ENCODE results near the gene IRF6. TPM values are rescaled to one million over a fixed set of nuclear protein-coding genes. Genes with fewer than 3 reads are reported as not detected.
A peak's percentile ranks its signal among the peaks of the same experiment; 100 is the strongest.

Gene IRF6
- total RNA-seq, 1 donor from 2014 or later = 0.74 TPM

DNA sequence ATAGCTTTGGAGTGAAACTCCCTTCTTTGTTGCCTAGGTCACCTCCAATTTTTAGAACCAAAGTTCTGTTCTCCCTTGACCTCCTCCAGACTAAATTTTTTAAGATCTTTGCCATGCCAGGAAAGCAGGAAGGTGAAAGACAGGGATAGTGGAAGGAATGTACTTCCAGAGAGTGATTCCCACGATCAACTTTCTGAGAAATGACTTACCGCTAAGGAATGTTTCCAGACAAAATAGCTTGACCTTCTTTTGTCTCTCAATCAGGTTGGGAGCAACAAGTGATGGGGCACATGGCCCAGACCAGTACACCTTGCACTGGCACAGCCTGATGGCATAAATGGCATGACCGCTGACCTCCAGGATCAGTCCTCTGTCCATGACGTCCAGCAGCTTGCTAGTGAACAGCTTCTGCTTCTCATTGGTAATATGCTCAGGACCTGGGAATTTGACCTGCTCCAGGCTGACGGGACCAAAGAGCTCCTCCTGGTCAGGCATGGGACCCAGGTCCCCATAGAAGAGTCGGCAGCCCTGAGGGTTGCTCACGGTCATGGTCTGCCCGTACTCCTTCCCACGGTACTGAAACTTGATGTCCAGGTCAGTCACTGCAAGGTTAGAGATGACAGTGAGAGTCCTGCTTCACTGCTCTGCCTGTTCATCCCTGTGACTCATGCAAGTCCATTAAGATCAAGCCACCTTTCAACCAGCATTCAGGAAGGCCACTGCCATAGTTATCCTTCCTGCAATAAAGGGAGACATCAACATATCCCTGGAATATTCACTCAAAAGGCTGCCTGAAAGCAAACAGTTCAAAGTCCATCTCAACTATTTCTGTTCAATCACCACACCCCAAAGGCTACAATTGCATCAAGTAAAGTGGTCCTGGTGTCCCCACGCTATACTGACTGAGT is 15.4 kb downstream of the IRF6 start:
- no peak for DNase-seq (ENCODE audit: low spot score)

DNA sequence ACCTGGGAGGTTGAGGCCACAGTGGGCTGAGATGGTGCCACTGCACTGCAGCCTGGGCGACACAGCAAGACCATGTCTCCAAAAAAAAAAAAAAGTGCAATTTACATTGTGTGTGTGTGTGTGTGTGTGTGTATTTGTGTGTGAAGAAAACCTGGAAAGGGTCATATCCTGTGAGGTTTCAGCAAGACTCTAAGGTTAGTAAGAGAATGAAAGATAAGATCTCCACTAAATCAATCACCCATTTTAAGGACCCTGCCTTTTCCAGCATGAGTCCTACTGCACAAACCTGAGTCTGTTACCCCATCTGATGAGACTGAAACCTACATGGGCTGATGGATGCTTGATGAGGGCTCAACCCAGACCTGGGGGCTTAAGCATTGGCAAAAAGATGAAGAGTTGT is 16.7 kb downstream of the IRF6 start:
- DNase-seq (ENCODE audit: low spot score) = no peak

DNA sequence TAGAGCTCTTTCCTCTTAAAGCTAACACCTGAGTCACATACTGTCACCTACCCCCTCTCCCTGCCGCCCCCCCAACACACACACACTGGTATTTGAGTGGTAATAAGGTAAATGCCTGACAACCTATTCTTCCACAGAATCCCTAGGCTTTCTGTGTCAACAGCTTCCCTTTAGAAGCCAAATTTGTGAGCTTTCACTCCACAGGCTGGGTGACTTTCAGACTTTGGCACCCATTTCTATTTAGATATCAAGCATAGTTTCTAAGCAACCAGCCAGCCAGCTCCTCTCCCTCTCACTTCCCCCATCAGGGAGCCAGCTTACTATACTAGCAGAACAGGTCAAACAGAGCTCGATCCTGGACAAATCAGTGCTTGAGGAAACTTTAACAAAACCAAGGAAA is 18.4 kb downstream of the IRF6 start:
- DNase-seq (ENCODE audit: low spot score) = no peak

DNA sequence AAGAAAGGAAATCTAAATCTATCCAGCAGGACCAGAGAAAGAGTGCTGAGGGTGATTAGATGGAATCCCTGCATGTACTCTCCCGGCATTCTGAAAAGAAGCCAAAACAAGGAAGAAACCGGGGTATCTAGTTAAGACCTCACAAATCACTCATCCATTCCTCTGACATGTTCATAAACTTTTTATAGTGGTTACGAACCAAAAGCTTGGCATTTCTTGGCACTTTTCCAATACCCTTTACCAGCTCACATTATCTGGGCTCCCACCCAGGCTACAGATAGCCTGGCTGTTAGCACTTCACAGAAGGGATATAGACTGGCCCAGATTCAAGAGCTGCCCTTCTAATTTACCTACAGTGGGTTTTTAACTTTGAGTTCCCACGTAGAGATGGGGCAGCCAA is 19.8 kb downstream of the IRF6 start:
- DNase-seq (ENCODE audit: low spot score) = no peak

DNA sequence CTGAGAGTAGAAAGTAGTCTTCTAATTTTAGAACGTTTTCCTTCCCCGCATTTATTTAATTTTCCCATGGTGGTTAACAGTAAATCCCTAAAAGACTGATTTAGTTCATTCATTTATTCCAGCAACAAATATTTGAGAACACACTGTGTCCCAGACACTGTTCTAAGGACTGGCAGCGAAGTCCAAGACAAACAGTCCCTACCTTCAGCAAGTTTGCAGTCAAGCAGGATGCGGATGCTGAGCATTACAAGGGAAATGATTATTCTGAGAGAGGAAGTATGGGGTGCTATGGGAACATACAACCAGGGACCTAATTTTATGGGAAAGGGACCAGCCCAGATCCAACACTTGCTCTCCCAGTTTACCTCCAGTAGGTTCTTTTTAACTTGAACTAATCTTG is 20.4 kb downstream of the IRF6 start:
- no peak for DNase-seq (ENCODE audit: low spot score)

DNA sequence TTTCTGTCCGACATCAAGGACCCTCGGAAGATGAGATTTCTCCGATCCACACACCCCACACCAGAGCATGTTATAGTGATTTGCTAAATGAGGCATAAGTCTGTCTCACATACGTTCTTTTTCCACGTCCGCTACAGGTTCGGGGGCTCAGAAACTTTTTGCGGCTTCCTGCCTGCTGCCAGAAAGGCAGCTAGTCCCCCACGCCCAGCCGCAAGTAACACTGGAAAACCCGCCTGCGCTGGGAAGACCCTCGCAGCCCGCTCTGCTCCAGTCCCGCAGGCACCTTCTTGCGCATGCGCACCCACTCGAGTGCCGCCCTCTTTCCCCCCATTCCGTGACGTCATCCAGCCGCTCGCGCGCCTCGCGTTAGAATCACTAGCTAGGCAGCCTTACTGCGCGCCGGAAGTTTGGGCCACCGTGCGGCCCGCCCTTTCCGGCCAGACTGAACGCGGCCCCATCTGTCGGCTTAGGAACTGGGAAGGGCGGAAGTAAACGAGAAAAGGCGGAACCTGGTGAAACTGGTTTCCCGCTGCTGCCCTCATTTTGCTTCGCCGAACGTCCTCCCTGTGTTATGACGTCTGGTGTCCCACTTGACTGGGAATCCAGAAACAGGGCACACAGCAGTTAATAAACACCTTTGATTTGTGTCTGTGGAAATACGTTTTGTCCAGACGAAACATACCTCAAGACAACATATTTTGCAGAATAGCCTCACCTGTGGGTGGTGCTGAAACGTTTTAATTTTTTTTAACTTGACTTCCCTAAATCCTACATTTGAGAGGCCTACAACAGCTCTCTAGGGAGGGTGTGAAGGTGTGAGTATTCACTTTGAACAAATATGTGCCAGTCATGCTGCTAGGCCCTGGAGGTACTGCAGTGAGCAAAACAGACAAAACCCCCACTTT is 21.4 kb downstream of the IRF6 start, which contains the start of gene C1orf74:
C1orf74 (minus strand) TSS at position 295 of the 905 bp plus-strand sequence. CDS start 925 bp downstream, outside the sequence.
- peak; percentile 100 for DNase-seq (ENCODE audit: low spot score)

DNA sequence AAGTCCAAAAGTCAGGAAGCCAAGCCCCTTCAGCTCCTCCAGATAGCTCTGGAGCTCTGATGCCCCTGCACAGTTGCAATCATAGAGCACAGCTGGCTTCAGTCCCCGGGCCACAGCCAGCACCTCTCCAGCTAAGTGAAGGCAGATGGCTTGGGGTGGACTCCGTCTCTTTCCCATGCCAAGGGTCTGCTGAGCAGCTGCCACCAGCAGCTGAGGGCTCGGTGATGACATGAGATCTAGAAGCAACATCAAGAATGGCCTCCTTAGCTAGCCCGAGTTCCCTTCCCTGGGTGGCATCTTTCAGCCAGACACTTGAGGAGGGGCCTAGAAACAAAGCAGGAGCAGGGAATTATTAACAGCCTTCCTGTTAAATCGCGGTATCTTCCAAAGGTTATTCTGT is 22.6 kb downstream of the IRF6 start:
- no peak for DNase-seq (ENCODE audit: low spot score)

DNA sequence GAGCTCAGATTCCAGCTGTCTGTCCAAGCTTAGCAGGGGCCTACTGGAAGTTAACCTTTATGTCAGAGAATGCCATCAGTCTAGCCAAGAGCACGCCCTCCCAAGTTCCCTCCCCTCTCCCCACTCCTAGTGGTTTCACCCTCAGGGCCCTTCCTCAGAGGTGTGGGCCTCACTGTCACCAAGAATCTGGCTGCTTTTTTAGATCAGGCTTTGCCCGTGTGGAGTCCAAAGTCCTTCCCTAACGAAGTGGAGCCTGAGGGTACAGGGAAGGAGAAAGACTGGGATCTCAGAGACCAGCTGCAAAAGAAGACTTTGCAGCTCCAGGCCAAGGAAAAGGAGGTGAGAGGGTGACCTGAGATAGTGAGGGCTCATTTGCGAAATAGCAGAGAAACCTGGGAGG is 25.7 kb downstream of the IRF6 start:
- no peak for DNase-seq (ENCODE audit: low spot score)

DNA sequence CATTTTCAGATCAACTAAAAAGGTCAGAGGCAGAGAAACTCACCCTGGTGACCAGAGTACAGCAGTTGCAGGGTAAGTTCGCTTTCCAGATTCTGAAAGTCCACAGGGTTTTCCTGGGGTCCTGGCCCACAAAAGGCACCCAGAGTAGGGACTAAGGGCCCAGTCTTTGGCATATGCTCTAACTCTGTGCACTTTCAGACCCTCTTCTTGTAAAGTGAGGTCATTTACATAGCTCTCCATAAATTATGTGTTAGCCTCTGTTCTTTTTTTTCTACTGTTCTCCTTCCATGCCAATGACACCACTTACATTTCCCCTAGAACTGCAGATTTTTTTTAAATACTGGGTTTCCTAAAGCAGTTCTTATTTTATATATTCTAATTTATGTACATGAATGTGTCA is 27.8 kb downstream of the IRF6 start:
- DNase-seq (ENCODE audit: low spot score) = no peak

DNA sequence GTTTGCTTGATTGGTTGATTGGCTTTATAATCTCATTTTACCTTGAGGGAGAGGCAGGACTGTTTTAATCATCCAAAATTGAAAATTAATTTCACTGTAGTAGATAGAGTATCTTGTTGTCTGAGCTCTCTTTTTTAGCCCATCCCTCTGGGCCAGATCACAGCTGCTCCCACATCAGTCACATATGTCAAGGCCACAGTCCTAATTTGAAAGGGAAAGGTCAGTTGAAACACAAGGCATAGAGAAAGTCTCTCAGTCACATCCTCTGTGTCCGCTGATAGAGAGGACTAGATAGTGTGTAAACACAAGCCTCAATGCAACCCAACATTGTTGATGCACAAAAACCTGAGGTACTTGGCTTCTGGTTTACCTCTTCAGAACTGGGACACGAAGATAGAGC is 28.4 kb downstream of the IRF6 start:
- DNase-seq (ENCODE audit: low spot score) = no peak

DNA sequence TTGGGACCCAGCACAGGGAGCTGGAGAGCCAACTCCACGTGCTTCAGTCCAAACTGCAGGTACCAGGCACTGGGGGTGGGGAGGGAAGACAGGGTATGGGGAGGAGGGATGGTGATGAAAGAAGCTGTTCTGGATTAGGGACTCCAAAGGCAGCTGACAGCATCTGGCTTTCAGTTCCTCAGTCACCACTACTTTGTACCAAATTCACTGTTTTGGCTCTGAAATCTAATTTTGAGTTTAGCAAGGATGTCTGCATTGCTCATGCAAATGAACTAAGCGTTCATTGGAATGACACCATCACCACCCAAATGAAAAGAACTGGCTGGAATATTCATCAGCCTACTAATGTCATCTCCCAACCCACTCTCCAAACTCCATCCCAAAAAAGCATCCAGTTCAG is 30.3 kb downstream of the IRF6 start:
- no peak for DNase-seq (ENCODE audit: low spot score)

DNA sequence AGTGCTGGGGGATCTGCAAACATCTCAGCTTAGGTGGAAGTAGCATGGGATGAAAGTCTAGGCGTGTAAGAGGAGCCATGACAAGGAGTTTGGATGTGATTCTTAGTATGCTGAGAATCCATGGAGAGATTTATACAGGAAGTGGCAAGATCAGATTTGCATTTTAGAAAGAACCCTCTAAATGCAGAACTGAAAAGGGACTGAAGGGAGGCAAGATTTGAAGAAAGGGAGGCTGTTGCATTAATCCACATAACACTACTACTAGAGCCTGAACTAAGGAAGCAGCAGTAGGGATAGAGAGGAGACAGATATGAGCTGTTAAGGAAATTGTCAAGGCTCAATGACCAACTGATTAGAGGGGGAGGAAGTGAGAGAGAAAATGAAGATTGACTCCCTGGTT is 31.4 kb downstream of the IRF6 start:
- DNase-seq (ENCODE audit: low spot score) = no peak

DNA sequence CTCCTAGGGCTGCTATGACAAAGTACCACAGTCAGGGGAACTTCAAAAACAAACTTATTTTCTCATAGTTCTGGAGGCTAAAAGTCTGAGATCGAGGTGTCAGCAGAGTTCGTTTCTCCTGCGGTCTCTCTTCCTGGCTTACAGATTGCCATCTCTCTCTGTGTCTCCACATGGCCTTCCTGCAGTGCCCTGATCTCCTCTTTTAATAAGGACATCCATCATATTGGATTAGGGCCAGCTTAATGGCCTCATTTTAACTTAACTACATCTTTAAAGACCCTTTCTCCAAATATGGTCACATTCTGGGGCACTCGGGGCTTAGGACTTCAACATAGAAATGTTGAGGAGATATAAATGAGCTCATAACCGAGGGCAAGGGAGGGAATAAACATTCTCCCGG is 33.8 kb downstream of the IRF6 start:
- no peak for DNase-seq (ENCODE audit: low spot score)

DNA sequence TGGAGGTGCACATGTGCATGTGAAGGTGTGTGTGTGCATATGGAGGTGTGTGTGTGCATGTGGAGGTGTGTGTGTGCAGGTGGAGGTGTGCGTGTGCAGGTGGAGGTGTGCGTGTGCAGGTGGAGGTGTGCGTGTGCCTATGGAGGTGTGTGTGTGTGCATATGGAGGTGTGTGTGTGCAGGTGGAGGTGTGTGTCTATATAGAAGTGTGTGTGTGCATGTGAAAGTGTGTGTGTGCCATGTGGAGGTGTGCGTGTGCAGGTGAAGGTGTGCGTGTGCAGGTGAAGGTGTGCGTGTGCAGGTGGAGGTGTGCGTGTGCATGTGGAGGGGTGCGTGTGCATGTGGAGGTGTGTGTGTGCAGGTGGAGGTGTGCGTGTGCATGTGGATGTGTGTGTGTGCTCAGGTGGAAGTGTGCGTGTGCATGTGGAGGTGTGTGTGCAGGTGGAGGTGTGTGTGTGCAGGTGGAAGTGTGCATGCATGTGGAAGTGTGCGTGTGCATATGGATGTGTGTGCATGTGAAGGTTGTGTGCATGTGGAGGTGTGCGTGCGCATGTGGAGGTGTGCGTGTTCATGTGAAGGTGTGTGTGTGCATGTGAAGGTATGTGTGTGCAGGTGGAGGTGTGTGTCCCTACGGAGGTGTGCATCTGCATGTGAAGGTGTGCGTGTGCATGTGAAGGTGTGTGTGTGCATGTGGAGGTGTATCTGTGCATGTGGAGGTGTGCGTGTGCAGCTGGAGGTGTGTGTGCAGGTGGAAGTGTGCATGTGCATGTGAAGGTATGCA is 35.1 kb downstream of the IRF6 start:
- no peak for DNase-seq (ENCODE audit: low spot score)

DNA sequence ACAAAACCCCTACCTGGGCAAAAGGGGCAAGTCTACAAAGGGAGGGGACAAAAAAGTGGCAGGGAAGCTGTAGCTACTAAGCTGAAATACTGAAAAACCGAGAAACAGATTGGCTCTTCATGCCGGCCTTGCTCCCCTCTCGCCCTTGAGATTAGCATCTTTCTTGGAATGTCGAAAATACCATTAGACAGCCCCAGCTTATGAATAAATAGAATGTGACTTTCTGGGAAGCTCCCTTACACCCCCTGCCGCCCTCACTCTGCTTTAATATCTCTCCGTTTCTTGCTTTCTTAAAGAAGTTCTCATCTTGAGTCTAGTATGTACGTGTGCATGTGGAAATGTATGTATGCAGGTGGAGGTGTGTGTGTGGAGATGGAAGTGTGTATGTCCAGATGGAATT is 36.0 kb downstream of the IRF6 start:
- no peak for DNase-seq (ENCODE audit: low spot score)

DNA sequence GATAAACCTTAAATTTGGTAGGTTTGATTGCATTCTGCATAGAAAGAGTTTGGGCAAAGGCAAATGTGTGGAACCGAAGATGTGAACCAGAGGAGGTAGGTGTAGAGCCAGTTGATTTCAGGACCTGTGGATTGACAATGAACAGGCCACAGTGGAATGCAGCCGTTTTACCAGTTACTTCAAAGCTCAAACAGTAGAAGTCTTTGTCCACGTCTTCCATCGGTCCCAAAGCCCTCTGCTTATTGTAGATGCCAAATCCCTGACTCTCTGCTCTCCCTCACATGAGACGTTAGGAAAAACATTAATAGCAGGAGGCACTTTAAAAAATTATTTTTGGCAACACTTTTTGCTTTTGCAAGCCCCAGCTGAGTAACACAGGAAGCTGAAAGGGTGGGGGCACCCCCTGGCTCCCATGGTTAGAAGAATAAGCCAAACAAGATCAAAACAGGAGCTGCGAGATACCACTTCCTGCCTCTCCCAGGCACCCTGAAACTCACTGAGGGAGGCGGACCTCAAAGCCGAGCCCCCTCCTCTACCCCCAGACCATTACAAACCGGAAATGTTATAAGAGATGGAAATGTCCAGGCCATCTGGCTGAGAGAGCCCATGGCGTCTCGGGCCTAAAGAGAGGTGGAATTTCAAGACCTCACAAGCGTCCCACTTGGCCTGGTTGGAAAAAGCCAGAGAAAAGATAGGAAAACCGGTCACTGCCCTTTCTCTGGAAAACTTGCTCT is 36.6 kb downstream of the IRF6 start:
- DNase-seq (ENCODE audit: low spot score) = no peak

DNA sequence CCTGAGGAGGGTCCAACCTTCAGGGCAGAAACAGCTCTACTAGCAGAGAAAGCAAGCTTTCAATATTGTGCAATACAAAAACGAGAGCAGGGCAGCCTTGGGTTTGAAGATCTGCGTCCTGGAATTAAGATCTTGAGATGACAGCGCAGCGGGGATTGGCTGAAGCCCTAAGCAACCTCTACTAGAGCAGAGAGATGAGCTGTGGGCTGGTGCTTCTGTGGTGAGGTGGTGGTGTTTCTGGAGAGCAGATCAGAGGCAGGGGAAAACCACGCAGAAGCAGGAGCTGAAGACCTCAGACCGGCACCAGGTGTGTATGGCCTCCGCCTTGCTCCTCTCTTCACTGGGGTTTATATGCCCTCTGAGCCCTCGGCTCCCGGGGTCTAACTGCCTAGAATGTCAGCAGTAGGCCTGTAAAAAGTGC is 37.6 kb downstream of the IRF6 start:
- no peak for DNase-seq (ENCODE audit: low spot score)

DNA sequence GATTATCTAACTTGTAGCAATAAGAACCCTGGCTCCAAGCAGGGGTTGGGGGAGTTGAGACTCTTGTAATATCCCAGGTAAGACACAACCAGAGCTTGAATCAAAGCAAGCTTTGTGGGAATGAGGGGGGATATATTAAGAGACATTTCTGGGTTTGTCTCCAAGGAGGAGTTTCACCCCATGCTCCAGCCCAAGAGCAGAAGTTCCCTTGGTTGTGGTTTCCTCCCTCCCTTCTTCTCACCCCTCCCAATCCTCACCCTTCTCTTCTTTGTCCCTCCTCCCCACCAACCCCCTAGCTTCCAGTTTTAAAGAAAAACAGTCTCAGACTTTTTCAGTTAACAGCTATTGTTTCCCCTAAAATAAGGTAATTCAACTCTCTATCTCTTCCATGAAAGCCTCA is 38.2 kb downstream of the IRF6 start:
- DNase-seq (ENCODE audit: low spot score) = no peak

DNA sequence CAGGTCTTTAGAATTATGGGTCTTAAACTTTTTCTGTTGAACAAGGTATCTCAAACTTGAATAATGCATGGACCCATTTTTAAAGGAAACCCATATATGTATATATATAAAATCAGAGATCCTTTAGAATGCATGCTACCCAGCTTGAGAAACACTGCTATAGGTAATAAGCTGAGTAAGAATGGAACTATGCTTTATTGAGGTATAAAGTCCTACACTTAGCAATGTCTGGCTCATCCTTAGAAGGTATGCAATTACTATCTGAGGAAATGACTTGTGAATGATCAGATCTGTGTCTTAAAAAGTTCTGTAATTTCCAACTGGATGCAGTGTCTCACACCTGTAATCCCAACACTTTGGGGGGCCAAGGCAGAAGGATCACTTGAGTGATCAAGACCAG is 38.8 kb downstream of the IRF6 start:
- no peak for DNase-seq (ENCODE audit: low spot score)

DNA sequence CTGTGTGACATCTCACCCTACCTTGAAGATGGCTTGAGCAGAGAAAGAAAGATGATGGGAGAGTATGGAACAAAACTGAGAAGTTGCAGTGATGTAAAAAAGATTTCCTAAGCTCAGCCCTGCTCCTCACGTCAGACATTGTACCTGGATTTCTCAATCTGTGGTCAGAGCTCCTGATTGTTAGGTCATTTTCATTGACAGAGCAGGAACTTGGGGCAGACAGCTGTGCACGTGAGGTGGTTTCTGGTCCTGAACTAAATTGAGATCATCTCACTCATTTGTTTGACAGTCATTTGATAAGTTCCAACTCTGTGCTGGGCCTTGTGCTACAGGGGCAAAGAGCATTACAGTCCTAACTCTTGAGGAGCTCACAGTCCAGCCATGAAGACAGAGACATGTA is 39.9 kb downstream of the IRF6 start:
- DNase-seq (ENCODE audit: low spot score) = no peak
